ENCODE measurements around the gene MED25.

- no peak for TF ChIP-seq CTCF (IDR thresholded peaks at IDR 0.05)
- no peak for TF ChIP-seq POLR2A (IDR thresholded peaks at IDR 0.05)
- no peak for TF ChIP-seq POLR2AphosphoS5 (IDR thresholded peaks at IDR 0.05)
These were observed 22.2 kb downstream of the MED25 start for GRCh38 chr19:49840321-49840720.

Data from prostate gland (tissue), 2 donors.